GM20431 (cell line): ENCODE measurements around the gene LDLRAD4.
"Not testable (repeated sequence)": the region's sequence is repeated elsewhere in the genome, so short reads cannot be mapped to it uniquely, and the experiment has no call there.

Experiments
- in situ Hi-C: fragments of 300-500 bp; cut with MseI, MboI; formaldehyde crosslinking; loops from one replicate; pipeline ENCODE4 v1.15.0; 2020; ENCODE audit warnings: low sequenced_read_pairs; ENCODE audit not compliant: unreplicated experiment

Gene LDLRAD4

DNA sequence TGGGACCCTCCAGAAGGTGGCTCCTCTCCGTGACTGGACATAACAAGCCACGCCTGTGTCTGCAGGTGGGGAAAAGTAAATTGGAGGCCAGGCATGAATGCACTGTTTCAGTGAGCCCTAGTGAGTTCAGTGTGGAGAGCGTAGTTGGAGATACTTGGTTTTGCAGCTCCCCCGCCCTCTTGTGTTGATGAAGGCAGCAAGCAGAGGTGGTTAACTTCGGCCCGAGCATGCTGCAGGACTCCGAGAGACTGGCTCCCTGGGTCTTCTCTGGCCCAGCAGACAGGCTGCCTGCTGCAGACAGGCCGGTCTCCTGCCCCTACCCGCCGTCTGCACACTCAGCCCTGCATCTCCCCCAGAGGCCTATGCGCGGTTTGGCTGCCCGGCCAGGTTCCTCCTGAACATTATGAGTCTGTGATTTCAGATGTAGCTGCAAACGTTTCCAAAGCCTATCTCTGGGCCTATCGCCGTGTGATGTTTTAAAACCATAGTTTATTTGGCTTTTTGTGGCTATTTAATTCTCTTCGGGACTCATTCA, 102.4 kb downstream of the LDLRAD4 start:
- in situ Hi-C loops, result no loop called here

GRCh38 chr18:13321923-13322322, 103.4 kb downstream of the LDLRAD4 start:
- in situ Hi-C loops, result no loop called here

GRCh38 chr18:13323186-13323585, 104.6 kb downstream of the LDLRAD4 start:
- in situ Hi-C loops, result no loop called here

DNA sequence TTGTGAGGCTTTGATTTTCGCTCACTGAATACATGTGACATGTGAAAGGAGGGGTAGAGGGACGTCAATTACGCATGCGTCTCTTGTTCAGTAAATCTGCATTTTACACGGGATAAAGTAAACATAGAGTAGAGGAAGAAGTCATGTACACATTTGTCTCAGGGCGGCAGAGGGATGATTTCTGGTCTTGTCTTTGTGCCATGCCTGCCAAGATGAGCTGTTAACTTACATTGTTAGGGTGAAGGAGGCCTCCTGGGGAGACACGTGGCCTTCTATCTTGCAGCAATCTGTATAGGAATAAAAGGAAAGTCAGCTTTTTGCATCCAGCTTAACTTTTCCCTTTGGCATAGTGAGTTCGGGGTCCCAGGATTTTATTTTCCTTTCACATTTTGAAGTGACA, 106.3 kb downstream of the LDLRAD4 start:
- in situ Hi-C loops, result no loop called here

DNA sequence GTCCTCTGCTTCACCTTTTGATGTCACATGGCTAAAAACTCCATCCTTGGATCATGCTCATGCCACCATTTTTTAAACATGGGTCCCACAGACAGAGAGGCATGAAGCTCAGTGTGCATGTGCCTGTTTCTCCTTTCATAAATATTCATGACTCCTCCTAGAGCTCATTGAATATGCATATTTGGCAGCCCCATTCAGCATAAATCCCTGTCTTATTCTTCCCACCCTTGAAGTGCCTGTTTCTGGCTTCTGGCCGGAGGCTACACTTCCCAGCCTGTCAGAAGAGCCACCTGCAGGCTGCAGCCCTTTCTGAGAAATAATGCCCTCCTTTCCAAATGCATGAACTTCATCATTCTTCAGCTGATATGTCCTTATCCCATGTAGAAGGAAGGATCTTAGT, 109.7 kb downstream of the LDLRAD4 start:
- in situ Hi-C loops, result no loop called here

DNA sequence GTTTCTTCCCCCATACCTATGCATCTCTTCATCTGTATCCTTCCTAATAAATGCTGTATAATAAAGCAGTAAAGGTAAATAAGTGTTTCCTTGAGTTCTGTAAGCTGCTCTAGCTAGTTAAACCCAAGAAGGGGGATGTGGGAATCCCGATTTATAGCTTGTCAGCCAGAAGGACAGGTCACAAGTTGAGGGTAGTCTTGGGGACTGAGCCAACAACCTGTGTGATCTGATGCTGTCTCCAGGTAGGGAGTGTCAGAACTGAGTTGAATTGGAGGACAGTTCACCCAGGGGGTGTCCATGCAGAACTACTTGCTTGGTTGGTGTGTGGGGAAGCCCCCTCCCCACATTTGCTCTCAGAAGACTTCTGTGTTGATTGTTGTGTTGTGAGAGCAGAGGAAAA, 112.4 kb downstream of the LDLRAD4 start:
- in situ Hi-C loops, result no loop called here

GRCh38 chr18:13331846-13332245, 113.3 kb downstream of the LDLRAD4 start:
- in situ Hi-C loops, result no loop called here

DNA sequence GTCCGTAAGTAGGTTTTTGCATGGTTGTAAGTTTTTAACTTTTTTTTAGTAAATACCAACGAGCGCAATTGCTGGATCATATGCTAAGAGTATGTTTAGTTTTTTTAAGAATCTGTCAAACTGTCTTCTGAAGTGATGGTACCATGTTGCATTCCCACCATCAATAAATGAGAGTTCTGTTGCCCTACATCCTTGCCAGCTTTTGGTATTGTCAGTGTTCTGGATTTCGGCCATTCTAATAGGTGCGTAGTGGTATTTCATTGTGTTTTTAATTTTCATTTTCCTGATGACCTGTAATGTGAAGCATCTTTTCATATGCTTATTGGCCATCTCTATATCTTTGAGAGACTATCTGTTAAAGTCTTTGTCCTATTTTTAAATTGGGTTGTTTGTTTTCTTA, 114.3 kb downstream of the LDLRAD4 start:
- in situ Hi-C loops, result no loop called here

DNA sequence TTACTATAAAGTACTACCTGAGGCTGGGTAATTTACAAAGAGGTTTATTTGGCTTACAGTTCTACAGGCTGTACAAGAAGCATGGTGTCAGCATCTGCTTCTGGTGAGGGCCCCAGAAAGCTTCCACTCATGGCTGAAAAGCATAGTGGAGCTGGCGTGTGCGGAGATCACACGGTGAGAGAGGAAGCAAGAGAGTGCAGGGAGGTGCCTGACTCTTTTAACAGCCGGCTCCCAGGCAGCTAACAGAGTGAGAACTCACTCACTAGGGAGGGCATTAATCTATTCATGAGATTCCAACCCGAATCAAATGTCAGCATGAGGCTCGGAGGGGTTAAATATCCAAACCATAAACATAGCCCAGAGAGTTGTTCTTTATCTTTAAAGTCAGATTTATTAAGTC, 117.3 kb downstream of the LDLRAD4 start:
- in situ Hi-C loops, result no loop called here

DNA sequence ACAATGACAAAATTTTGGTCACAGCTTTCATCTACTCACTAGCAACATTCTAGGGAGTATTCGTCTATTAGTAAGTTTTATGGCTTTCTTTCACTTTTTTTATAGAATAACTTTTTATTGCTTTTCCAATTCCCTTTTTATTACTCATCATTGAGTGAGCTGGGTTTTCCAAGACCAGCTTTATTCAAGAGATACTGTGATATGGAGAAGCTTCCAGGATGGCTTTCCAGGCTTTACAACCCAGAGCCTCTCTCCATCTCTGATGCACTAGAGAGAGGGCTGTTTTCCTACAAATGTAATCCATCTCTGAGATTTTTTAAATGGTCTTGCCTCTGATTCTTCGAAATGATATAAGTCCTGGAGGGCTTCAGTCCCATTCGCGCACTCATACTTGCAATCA, 118.3 kb downstream of the LDLRAD4 start:
- in situ Hi-C loops, result no loop called here

DNA sequence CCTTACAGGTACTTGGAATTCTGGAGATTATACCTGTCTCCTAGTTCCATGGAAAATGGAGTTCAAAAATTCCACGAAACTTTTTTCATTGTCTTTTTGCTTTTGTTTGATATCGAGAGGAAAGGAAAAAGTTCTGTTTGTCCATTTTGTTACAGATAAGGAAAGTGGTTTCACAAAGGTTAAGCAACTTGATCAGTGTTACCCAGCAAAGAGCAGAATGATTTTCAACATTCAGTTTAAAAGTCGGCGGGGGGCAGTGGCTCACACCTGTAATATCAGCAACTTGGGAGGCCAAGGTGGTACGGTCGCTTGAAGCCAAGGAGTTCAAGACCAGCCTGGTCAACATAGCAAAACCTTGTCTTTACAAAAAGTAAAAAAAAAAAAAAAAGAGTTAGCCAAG, 118.8 kb downstream of the LDLRAD4 start:
- in situ Hi-C loops, result no loop called here

DNA sequence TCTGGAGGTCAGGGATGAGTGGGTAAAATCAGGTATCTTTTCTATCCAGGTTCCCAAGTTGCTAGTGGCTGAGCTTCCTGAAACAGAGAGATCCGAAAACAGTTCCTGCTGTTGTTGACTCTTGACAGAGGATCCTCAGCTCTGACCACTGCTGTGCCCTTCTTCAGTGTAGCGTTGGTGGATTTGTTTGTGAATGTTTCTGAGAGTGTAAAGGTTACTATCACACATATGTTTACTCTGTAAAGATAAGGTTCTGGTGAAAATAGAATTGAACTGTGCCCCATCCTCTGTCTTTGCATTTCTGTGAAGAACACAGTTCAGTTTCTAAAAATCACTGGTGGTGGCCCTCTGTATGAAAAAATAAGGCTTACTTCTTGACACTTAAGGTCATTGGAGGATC, 119.8 kb downstream of the LDLRAD4 start:
- in situ Hi-C loops, result no loop called here

GRCh38 chr18:13339653-13340052, 121.1 kb downstream of the LDLRAD4 start:
- in situ Hi-C loops, result no loop called here

GRCh38 chr18:13346449-13346848, 127.9 kb downstream of the LDLRAD4 start:
- in situ Hi-C loops, result not testable (repeated sequence)

DNA sequence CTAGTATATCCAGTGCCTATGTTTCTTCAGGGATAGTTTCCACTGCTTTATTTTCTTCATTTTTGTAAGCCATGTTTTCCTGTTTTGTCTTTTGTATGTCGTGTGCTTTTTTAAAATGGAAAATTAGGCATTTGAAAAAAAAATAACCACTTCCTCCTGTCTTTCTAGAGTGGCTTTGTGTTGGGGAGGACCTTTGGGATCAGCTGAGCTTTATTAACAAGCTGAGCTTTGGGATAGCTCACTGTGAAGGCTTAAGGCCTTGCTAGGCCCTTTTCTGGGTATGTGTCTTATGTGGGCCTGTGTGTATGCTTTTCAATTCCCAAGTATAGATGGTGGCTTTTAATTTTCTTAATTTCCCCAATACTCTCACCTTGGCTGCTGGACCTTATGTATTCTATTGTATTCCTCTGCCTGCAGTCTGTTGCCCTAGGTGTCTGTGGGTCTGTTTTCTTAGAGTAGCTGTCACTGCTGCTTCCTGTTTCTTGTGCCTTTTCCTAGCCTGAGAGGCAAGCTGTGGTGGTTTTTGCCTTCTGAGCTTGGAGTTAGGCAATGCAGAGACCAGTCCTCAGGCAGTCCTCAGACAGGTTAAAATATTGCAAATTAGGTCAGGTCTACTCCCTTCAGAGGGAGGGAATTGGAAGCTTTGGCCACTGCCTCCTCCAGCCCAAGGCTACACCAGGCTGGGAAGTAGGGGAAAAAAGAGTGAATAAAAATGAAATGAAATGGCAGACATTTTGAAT, 134.7 kb downstream of the LDLRAD4 start:
- in situ Hi-C loops, result no loop called here

GRCh38 chr18:13354402-13354801, 135.8 kb downstream of the LDLRAD4 start:
- in situ Hi-C loops, result no loop called here

DNA sequence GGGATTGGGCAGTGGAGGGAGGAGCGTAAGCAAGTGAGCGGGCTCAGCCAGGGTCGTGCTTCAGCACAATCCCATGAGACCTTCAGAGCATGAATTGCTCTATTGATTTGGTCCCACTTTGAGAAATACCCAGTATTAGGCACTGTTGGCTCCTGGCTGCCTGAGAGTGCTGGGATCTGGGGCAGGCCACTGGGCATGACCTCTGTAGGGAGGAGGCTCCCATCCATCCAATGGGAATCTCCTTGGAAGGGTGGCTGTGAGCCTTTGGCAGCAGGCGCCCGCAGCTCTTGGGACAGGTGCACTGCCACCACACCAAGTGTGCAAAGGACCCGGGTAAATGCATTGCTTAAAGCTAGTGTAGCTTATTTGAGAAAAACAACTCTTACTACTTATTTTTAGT, 137.5 kb downstream of the LDLRAD4 start:
- in situ Hi-C loops, result no loop called here

GRCh38 chr18:13357289-13357688, 138.7 kb downstream of the LDLRAD4 start:
- in situ Hi-C loops, result no loop called here

DNA sequence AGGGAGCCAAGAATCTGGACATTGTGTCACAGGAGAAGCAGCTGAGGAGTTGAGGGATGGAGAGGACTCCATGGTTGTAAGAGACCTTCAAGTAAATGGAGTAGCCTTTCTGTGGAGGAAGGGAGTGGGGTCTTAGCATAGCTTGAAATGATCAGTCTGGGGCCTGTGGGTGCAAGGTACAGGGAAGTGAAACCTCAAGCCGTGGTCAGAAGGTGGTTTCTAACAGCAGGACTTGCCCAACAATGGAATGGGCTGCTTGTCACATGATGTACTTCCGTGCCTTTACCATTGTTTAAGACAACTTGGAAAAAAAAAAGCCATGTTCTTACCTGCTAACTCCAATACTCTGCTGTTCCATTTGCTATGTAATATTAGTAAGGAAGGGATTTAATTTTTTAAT, 140.7 kb downstream of the LDLRAD4 start:
- in situ Hi-C loops, result no loop called here

DNA sequence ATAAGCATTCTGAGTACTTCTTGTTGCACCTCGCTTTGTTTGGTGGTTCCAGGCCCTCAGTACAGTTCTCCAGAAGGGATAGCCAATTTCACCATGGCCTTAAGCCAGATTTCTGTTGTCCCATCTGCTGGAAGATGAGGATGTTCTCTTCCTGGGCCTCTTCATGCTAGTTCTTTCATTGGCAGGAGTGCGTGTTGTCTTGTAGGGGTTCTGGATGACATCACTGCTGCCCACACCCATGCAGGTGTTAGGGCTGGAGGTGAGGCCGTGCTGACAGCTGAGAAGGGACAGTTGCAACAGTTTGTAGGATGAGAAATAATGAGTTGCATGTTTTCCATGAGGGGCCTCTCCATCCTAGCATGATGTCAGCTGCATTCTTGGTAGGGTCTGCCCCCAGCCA, 142.9 kb downstream of the LDLRAD4 start:
- in situ Hi-C loops, result no loop called here

- in situ Hi-C loops, result no loop called here
These were observed 143.5 kb downstream of the LDLRAD4 start for GRCh38 chr18:13362051-13362450.

DNA sequence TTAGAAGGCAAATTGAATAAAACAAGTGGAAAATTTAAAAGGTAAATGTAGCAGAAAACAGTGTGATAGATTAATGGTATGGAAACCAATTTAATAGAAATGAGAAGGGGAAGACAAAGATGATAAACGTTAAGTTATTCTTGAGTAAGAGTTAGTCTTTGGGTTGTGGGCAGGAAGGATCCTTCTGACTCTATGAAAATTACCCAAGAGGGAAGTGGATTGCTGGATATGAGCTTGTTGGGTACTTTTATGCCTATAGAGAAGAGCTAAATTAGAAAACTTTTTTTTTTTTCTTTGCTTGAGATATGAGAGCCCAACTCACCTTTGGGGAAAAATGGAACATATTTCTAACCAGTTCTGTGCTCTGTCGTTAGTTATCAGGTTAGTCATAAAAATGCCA, 144.0 kb downstream of the LDLRAD4 start:
- in situ Hi-C loops, result no loop called here
